ENCODE results near the gene KCNJ10. TPM values are rescaled to one million over a fixed set of nuclear protein-coding genes. Genes with fewer than 3 reads are reported as not detected.

The KCNJ10 gene
- polyA plus RNA-seq, 1 donor (not counting 4 experiments of a cell fraction or from before 2014, with no cell fraction given), result not detected

GRCh38 chr1:160097151-160097910 is 27.4 kb upstream of the KCNJ10 start:
- peaks cover 3% of the 10 kb centered on the region for H3K9me1 ChIP-seq (ENCODE audit: control insufficient read depth, extremely low read depth, insufficient read depth, low read length)
- DNase-seq (ENCODE audit: low read depth, low spot score) (no peak), FAIRE-seq (no peak)
- H3K4me2 ChIP-seq (ENCODE audit: control insufficient read depth, extremely low read depth, insufficient read depth, low read depth, low read length), result peak overlapping the region; percentile 88
- peak overlapping the region; percentile 79 for H3K9ac ChIP-seq (ENCODE audit: control insufficient read depth, extremely low read depth, insufficient read depth, low read length)
- H3K27me3 ChIP-seq (ENCODE audit: control insufficient read depth, extremely low read depth, insufficient read depth, low read length), result no peaks in the 10 kb centered on the region
- H3K79me2 ChIP-seq (ENCODE audit: control insufficient read depth, insufficient read depth, low read length), result peaks cover 9% of the 10 kb centered on the region
- H4K20me1 ChIP-seq (ENCODE audit: control insufficient read depth, extremely low read depth, insufficient read depth, low read length), result no peaks in the 10 kb centered on the region
- peak overlapping the region; percentile 66 to 79 (median 75) for H3K4me3 ChIP-seq (ENCODE audit: control insufficient read depth in 2 of 3, extremely low read depth in 1 of 3, insufficient read depth in 2 of 3, low read depth in 1 of 3, low read length in 3 of 3)
- H3K9me3 ChIP-seq (ENCODE audit: control insufficient read depth, low read depth, low read length), result no peaks in the 10 kb centered on the region
- H3K4me1 ChIP-seq (ENCODE audit: control insufficient read depth, extremely low read depth, insufficient read depth, low read length), result peaks cover 24% of the 10 kb centered on the region
- no peak overlapping the region for H2AFZ ChIP-seq (ENCODE audit: control insufficient read depth, low read length)
- peaks cover 3 to 11% of the 10 kb centered on the region in 2 experiments for H3K36me3 ChIP-seq (ENCODE audit: control insufficient read depth in 2 of 2, extremely low read depth in 1 of 2, insufficient read depth in 2 of 2, low read length in 2 of 2)
- dilution Hi-C loops (cut with MboI; ENCODE audit: extremely low pct_ligation_motif_present, low sequenced_read_pairs), result no loop called here
- TF ChIP-seq EZH2 (IDR thresholded peaks at IDR 0.05; ENCODE audit: low read length) (no peak), CTCF (optimal IDR thresholded peaks at IDR 0.05 in 1 of 3, IDR thresholded peaks at IDR 0.05 in 1 of 3, conservative IDR thresholded peaks at IDR 0.05 in 1 of 3; ENCODE audit: extremely low read depth in 1 of 3, insufficient read depth in 2 of 3, low read length in 3 of 3) (no peak)
- peak overlapping the region; percentile 34 for H3K27ac ChIP-seq (ENCODE audit: control insufficient read depth, insufficient read depth, low read length)

- Histone ChIP-seq H2AFZ (ENCODE audit: control insufficient read depth, low read length) (no peak overlapping the region), H3K79me2 (ENCODE audit: control insufficient read depth, insufficient read depth, low read length) (peaks cover 9% of the 10 kb centered on the region), H3K9ac (ENCODE audit: control insufficient read depth, extremely low read depth, insufficient read depth, low read length) (peak overlapping the region; percentile 79), H3K27me3 (ENCODE audit: control insufficient read depth, extremely low read depth, insufficient read depth, low read length) (no peaks in the 10 kb centered on the region), H3K9me1 (ENCODE audit: control insufficient read depth, extremely low read depth, insufficient read depth, low read length) (peaks cover 3% of the 10 kb centered on the region), H4K20me1 (ENCODE audit: control insufficient read depth, extremely low read depth, insufficient read depth, low read length) (no peaks in the 10 kb centered on the region), H3K4me3 (ENCODE audit: control insufficient read depth in 2 of 3, extremely low read depth in 1 of 3, insufficient read depth in 2 of 3, low read depth in 1 of 3, low read length in 3 of 3) (no peak overlapping the region), H3K36me3 (ENCODE audit: control insufficient read depth in 2 of 2, extremely low read depth in 1 of 2, insufficient read depth in 2 of 2, low read length in 2 of 2) (peaks cover 7 to 15% of the 10 kb centered on the region in 2 experiments), H3K27ac (ENCODE audit: control insufficient read depth, insufficient read depth, low read length) (peak overlapping the region; percentile 34), H3K4me1 (ENCODE audit: control insufficient read depth, extremely low read depth, insufficient read depth, low read length) (peaks cover 24% of the 10 kb centered on the region), H3K4me2 (ENCODE audit: control insufficient read depth, extremely low read depth, insufficient read depth, low read depth, low read length) (peak overlapping the region; percentile 88), H3K9me3 (ENCODE audit: control insufficient read depth, low read depth, low read length) (no peaks in the 10 kb centered on the region)
- DNase-seq (ENCODE audit: low read depth, low spot score), result peak; percentile 59
- FAIRE-seq, result peak; percentile 57
- TF ChIP-seq CTCF (optimal IDR thresholded peaks at IDR 0.05 in 1 of 3, IDR thresholded peaks at IDR 0.05 in 1 of 3, conservative IDR thresholded peaks at IDR 0.05 in 1 of 3; ENCODE audit: extremely low read depth in 1 of 3, insufficient read depth in 2 of 3, low read length in 3 of 3) (no peak), EZH2 (IDR thresholded peaks at IDR 0.05; ENCODE audit: low read length) (no peak)
- dilution Hi-C loops (cut with MboI; ENCODE audit: extremely low pct_ligation_motif_present, low sequenced_read_pairs), result no loop called here
Measured at GRCh38 chr1:160096274-160097116, 26.5 kb upstream of the KCNJ10 start.

Data from keratinocyte (primary cell).